K562 (cell line): ENCODE data around the gene ELMO1. TPM values are rescaled to one million over a fixed set of nuclear protein-coding genes. Genes with fewer than 3 reads are reported as not detected.

ENCODE experiments used
- ATAC-seq: fragments of 200-7000 bp; cut with Tn5 transposase; 3 replicates; pipeline ENCODE4 v1.9.1; 2020; ENCODE audit warnings: moderate library complexity
- BruUV-seq: library from RNA; stranded (reverse); fragments of 400-500 nt; replicated peaks from 2 replicates; lab custom pipeline; 2021; lab: Mats Ljungman, UMichigan
- CTCF ChIA-PET: fragments of 300-600 bp; formaldehyde crosslinking; extraction: SDS; loops from one replicate; lab custom pipeline; 2021; ENCODE audit warnings: low intra/inter-chr PET ratio; lab: Yijun Ruan, JAX
- POLR2A ChIA-PET: fragments of 300-600, 350-650 bp; sonication (Branson Sonifier 250); formaldehyde crosslinking; extraction: SDS; loops from one replicate; lab custom pipeline; 2021; ENCODE audit warnings: antibody characterized with exemption, inconsistent platforms; lab: Yijun Ruan, JAX
- DNase-seq, 4 experiments: peaks; one replicate each; pipeline versions ENCODE4 v3.0.0 to v3.0.0-alpha.2; 2011 to 2018; ENCODE audit warnings: low spot score in 3 of 4, mixed read lengths in 3 of 4; ENCODE audit errors: extremely low read depth in 1 of 4
- FAIRE-seq: peaks from 2 replicates; lab custom pipeline; 2011; peaks lifted over from hg19 to GRCh38; lab: Jason Lieb, UNC
- H2AFZ ChIP-seq: 2 replicates; pipeline ENCODE4 v1.6.0; 2011; ENCODE audit warnings: low read depth, low read length, control low read depth, inconsistent platforms
- H3K27ac ChIP-seq: fragments of 200-600 bp; 3 replicates; pipeline ENCODE4 v1.8.0; 2011; ENCODE audit warnings: low read depth, mild to moderate bottlenecking, control low read depth, inconsistent platforms, low read length, moderate library complexity, mixed read lengths; ENCODE audit errors: extremely low read depth
- H3K27me3 ChIP-seq, 2 experiments: fragments of 300-600 bp in 1 of 2; 2 replicates in 1 of 2; 3 replicates in 1 of 2; pipeline versions ENCODE4 v1.6.0 to v1.8.0; 2011; ENCODE audit warnings: inconsistent platforms in 2 of 2, low read length in 2 of 2, mild to moderate bottlenecking in 1 of 2, mixed read lengths in 1 of 2, moderate library complexity in 1 of 2; ENCODE audit not compliant: control insufficient read depth in 2 of 2, insufficient read depth in 2 of 2
- H3K36me3 ChIP-seq: fragments of 300-600 bp; 3 replicates; pipeline ENCODE4 v1.8.0; 2011; ENCODE audit warnings: mild to moderate bottlenecking, low read length, inconsistent platforms; ENCODE audit not compliant: control insufficient read depth, insufficient read depth
- H3K4me1 ChIP-seq, 2 experiments: fragments of 200-600 bp in 1 of 2; replicated peaks in 1 of 2; 2 replicates in 1 of 2; 3 replicates in 1 of 2; pipeline versions ENCODE4 v1.5.1 to v1.8.0; 2011; ENCODE audit warnings: inconsistent platforms in 2 of 2, low read length in 2 of 2, mild to moderate bottlenecking in 1 of 2, mixed read lengths in 1 of 2, moderate library complexity in 1 of 2; ENCODE audit not compliant: control insufficient read depth in 2 of 2, insufficient read depth in 2 of 2
- H3K4me2 ChIP-seq: 2 replicates; pipeline ENCODE4 v1.6.1; 2011; ENCODE audit warnings: low read length, control low read depth, inconsistent platforms, mixed read lengths; ENCODE audit not compliant: insufficient read depth
- H3K4me3 ChIP-seq: fragments of 200-600 bp; sonication (generic), shearing (Covaris generic); 2 replicates; pipeline ENCODE4 v1.5.1; 2016; ENCODE audit warnings: control low read depth, inconsistent platforms
- H3K79me2 ChIP-seq: fragments of 200-600 bp; 3 replicates; pipeline ENCODE4 v1.8.0; 2011; ENCODE audit warnings: low read length, inconsistent platforms; ENCODE audit not compliant: control insufficient read depth, insufficient read depth
- H3K9ac ChIP-seq, 2 experiments: 2 replicates each; pipeline versions ENCODE4 v1.6.0 to v1.6.1; 2011; ENCODE audit warnings: low read depth in 2 of 2, low read length in 2 of 2, control low read depth in 1 of 2, inconsistent platforms in 1 of 2, mild to moderate bottlenecking in 1 of 2, mixed read lengths in 1 of 2; ENCODE audit not compliant: insufficient read depth in 1 of 2
- H3K9me1 ChIP-seq: one replicate; pipeline ENCODE4 v1.6.0; 2011; ENCODE audit warnings: inconsistent platforms, mild to moderate bottlenecking, low read length, moderate library complexity; ENCODE audit not compliant: control insufficient read depth, insufficient read depth
- H3K9me3 ChIP-seq: replicated peaks from 2 replicates; pipeline ENCODE4 v1.5.1; 2011; ENCODE audit warnings: low read depth, low read length, inconsistent platforms; ENCODE audit not compliant: control insufficient read depth, insufficient read depth
- H4K20me1 ChIP-seq: replicated peaks from 2 replicates; pipeline ENCODE4 v1.6.1; 2011; ENCODE audit warnings: low read length, inconsistent platforms, mixed read lengths; ENCODE audit not compliant: control insufficient read depth, insufficient read depth
- ARID1B ChIP-seq: fragments of 450-650 bp; IDR thresholded peaks from 2 replicates; pipeline ENCODE4 v1.6.1; 2016; ENCODE audit warnings: antibody characterized with exemption, mild to moderate bottlenecking, inconsistent platforms
- BMI1 ChIP-seq: fragments of 150-350 bp; IDR thresholded peaks from 2 replicates; pipeline ENCODE4 v1.6.1; 2014; ENCODE audit warnings: low read length
- CREB3 ChIP-seq: fragments of 450-650 bp; conservative IDR thresholded peaks from 2 replicates; pipeline ENCODE4 v1.6.1; 2016; ENCODE audit warnings: missing genetic modification characterization, low read depth, mild to moderate bottlenecking, missing compliant biosample characterization, moderate library complexity
- ETV6 ChIP-seq, 3 experiments: fragments of 150-350 bp in 1 of 3; sonication (generic) in 1 of 3; formaldehyde crosslinking in 1 of 3; IDR thresholded peaks; 2 replicates each; pipeline versions ENCODE4 v1.6.1 to v1.8.0; 2014 to 2022; ENCODE audit warnings: borderline replicate concordance in 2 of 3, low read depth in 2 of 3, antibody characterized with exemption in 1 of 3, low read length in 1 of 3, mild to moderate bottlenecking in 1 of 3, missing genetic modification reagents in 1 of 3
- FOSL1 ChIP-seq: fragments of 200-800 bp; sonication (Bioruptor generic); conservative IDR thresholded peaks from 2 replicates; pipeline ENCODE4 v1.6.1; 2016; ENCODE audit warnings: missing genetic modification characterization, missing compliant biosample characterization
- FOXA1 ChIP-seq: fragments of 450-650 bp; IDR thresholded peaks from 2 replicates; pipeline ENCODE4 v1.6.1; 2016; ENCODE audit warnings: mild to moderate bottlenecking, borderline replicate concordance
- FOXA3 ChIP-seq, 2 experiments: fragments of 450-650 bp in 1 of 2; sonication (generic) in 1 of 2; formaldehyde crosslinking; IDR thresholded peaks in 1 of 2; conservative IDR thresholded peaks in 1 of 2; 2 replicates each; pipeline versions ENCODE4 v1.4.0 to v1.8.0; 2020 to 2022; ENCODE audit warnings: mild to moderate bottlenecking in 2 of 2, missing genetic modification reagents in 1 of 2
- GABPB2 ChIP-seq: fragments of 250-450 bp; sonication (Bioruptor Pico); conservative IDR thresholded peaks from 2 replicates; pipeline ENCODE4 v1.5.1; 2021; ENCODE audit warnings: mild to moderate bottlenecking
- JUND ChIP-seq, 2 experiments: IDR thresholded peaks; 2 replicates in 1 of 2; 3 replicates in 1 of 2; pipeline ENCODE4 v1.6.1; 2011; ENCODE audit warnings: borderline replicate concordance in 2 of 2, low read depth in 2 of 2, low read length in 2 of 2, improper control_type of control experiment in 1 of 2, missing biosample characterization in 1 of 2, missing genetic modification characterization in 1 of 2, missing genetic modification reagents in 1 of 2
- MECOM ChIP-seq: fragments of 250-450 bp; sonication (Bioruptor Pico); IDR thresholded peaks from 2 replicates; pipeline ENCODE4 v1.8.0; 2022; ENCODE audit warnings: inconsistent platforms
- TRIM24 ChIP-seq, 2 experiments: fragments of 450-650 bp; IDR thresholded peaks; 2 replicates each; pipeline ENCODE4 v1.6.1; 2016
- WGBS: fragments of 100-300 bp; shearing (Covaris generic); methylation state at CpG from one replicate; pipeline ENCODE4 v1.1.6; 2016; ENCODE audit warnings: low coverage, mixed read lengths; ENCODE audit not compliant: insufficient coverage; ENCODE audit errors: missing lambda C conversion rate; 5-methylcytosine and 5-hydroxymethylcytosine counted together
- in situ Hi-C: fragments of 300-500 bp; cut with MboI; formaldehyde crosslinking; loops from 4 replicates; pipeline ENCODE4 v1.15.0; 2018; ENCODE audit warnings: inconsistent platforms, mixed read lengths
- intact Hi-C: fragments of 100-400 bp; cut with micrococcal nuclease; formaldehyde crosslinking; loops from 2 replicates; pipeline ENCODE4 v1.14.2; 2022
- polyA plus RNA-seq, 8 experiments: library from polyadenylated mRNA; depleted of rRNA in 4 of 8; stranded (reverse) in 5 of 8; unstranded in 3 of 8; fragments of >200 nt; fragmentation: Nextera tagmentation in 2 of 8; fragmentation: Illumina TruSeq in 1 of 8; extraction: Ambion mirVana in 2 of 8; extraction: Trizol in 1 of 8; gene quantifications; 2 replicates each; pipeline versions ENCODE4 v1.2.1 to v1.2.3, GENCODE V29; 2011 to 2014; ENCODE audit warnings: inconsistent platforms in 1 of 8, missing spikeins in 1 of 8
- total RNA-seq, 7 experiments: library from RNA; depleted of rRNA in 6 of 7; stranded (reverse); fragments of >200 nt in 6 of 7; fragmentation: Illumina TruSeq in 2 of 7; extraction: Trizol in 2 of 7; gene quantifications; 2 replicates each; pipeline versions ENCODE4 v1.2.1 to v1.2.3, GENCODE V29; 2011 to 2021; ENCODE audit warnings: low replicate concordance in 1 of 7
- TF ChIP-seq, protein P1 (sequence below): sonication (generic); formaldehyde crosslinking; IDR thresholded peaks from 2 replicates; pipeline ENCODE4 v1.8.1; 2023; ENCODE audit warnings: missing genetic modification reagents, mild to moderate bottlenecking, borderline replicate concordance

Gene ELMO1
- total and polyA plus RNA-seq, 9 of the 15 experiments (the other 6 are each of a cell fraction or from before 2014, with no cell fraction given) = 0.36 to 7.2 (median 3.6) TPM

DNA sequence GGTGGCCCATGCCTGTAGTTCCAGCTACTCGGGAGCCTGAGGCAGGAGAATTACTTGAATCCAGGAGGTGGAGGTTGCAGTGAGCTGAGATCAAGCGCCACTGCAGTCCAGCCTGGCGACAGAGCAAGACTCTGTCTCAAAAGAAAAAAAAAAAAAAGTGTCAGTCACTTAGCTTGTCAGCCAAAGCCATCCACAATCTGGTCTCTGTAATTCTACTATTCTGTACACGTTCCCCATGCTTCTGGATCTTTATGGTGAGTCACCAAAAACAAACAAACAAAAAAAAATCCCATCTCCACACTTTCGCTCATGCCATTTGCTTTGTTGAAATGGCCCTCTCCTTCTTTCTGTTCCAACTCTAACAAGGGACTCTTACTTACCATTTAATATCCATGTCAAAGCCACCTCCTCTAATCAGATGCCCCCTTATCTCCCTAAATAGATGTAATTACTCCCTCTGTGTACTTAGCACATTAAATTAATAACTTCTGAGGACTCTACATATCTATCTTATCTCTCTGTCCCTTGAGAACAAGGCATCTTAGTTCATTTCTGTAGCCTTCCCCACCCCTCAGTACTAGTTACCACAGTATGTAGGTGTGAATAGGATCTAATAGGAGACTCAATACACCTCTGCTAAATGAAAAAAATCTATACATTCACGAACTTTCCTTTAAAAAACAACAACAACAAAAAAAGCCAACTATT lies 128.4 kb downstream of the ELMO1 start (continued):
- TF ChIP-seq FOSL1 (tag) (peak; percentile 58), ARID1B (no peak), JUND (IDR thresholded peaks at IDR 0.05; ENCODE audit: borderline replicate concordance, low read depth, low read length) (peak; percentile 64; the same call in 1 of the 2 replicates), JUND (tag; IDR thresholded peaks at IDR 0.05; ENCODE audit: borderline replicate concordance, low read depth, low read length) (0 out of 3 replicates have a peak, but pooled peaks have one; percentile 41), GABPB2 (no peak), MECOM (CRISPR knock-in tag) (no peak), FOXA3 (CRISPR knock-in tag; conservative IDR thresholded peaks at IDR 0.05 in 1 of 2, IDR thresholded peaks at IDR 0.05 in 1 of 2) (peak in 1 of 2 experiments; percentile 46; a peak in 2 of 4 replicates), FOXA1 (no peak), ETV6 (IDR thresholded peaks at IDR 0.05; ENCODE audit: borderline replicate concordance in 1 of 2, low read depth in 2 of 2, low read length in 1 of 2) (no peak), ETV6 (CRISPR knock-in tag; IDR thresholded peaks at IDR 0.05; ENCODE audit: borderline replicate concordance) (no peak), TRIM24 (IDR thresholded peaks at IDR 0.05) (no peak), BMI1 (no peak)
- TF ChIP-seq, all 486 proteins: peak for 6

DNA sequence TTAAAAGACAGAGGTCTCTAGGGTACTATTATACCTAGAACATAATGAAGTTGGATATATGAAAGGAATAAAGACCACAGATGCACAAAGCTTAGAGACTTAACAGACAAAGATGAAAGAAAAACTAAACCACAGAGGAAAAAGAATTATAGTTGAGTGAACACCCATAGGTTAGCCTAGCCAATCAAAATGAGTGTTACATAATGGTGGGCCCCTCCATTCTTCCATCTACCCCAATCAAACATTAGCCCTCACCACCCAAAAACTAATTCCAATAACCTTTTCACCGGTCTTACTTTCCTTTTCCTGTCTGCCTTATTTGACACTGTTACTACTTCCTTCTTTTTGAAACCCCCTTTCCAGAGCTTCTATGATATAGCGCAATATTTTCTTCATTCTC lies 130.1 kb downstream of the ELMO1 start:
- Histone ChIP-seq H3K9me3 (no peaks in the 10 kb centered on the region), H2AFZ (no peak overlapping the region), H3K79me2 (no peaks in the 10 kb centered on the region), H3K27me3 (no peaks in the 10 kb centered on the region), H3K9ac (no peak overlapping the region), H3K27ac (no peak overlapping the region), H3K4me2 (no peak overlapping the region), H3K36me3 (no peaks in the 10 kb centered on the region), H3K9me1 (no peaks in the 10 kb centered on the region), H3K4me1 (no peaks in the 10 kb centered on the region), H4K20me1 (no peaks in the 10 kb centered on the region), H3K4me3 (no peak overlapping the region)
- DNase-seq (no peak), ATAC-seq (no peak), FAIRE-seq (no peak)
- WGBS = 20% methylated on average over 2 of the region's 2 CpGs
- no TSS peak for BruUV-seq
- ChIA-PET CTCF (no interaction called here), POLR2A (no interaction called here)
- intact Hi-C loops (no loop called here), in situ Hi-C loops (no loop called here)
- no peak for TF ChIP-seq CREB3 (tag)
- TF ChIP-seq, protein P1, sequence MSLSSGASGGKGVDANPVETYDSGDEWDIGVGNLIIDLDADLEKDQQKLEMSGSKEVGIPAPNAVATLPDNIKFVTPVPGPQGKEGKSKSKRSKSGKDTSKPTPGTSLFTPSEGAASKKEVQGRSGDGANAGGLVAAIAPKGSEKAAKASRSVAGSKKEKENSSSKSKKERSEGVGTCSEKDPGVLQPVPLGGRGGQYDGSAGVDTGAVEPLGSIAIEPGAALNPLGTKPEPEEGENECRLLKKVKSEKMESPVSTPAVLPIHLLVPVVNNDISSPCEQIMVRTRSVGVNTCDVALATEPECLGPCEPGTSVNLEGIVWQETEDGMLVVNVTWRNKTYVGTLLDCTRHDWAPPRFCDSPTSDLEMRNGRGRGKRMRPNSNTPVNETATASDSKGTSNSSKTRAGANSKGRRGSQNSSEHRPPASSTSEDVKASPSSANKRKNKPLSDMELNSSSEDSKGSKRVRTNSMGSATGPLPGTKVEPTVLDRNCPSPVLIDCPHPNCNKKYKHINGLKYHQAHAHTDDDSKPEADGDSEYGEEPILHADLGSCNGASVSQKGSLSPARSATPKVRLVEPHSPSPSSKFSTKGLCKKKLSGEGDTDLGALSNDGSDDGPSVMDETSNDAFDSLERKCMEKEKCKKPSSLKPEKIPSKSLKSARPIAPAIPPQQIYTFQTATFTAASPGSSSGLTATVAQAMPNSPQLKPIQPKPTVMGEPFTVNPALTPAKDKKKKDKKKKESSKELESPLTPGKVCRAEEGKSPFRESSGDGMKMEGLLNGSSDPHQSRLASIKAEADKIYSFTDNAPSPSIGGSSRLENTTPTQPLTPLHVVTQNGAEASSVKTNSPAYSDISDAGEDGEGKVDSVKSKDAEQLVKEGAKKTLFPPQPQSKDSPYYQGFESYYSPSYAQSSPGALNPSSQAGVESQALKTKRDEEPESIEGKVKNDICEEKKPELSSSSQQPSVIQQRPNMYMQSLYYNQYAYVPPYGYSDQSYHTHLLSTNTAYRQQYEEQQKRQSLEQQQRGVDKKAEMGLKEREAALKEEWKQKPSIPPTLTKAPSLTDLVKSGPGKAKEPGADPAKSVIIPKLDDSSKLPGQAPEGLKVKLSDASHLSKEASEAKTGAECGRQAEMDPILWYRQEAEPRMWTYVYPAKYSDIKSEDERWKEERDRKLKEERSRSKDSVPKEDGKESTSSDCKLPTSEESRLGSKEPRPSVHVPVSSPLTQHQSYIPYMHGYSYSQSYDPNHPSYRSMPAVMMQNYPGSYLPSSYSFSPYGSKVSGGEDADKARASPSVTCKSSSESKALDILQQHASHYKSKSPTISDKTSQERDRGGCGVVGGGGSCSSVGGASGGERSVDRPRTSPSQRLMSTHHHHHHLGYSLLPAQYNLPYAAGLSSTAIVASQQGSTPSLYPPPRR = no peak
